ENCODE data around the gene MYO18B.

GRCh38 chr22:25774575-25775026, 32.6 kb downstream of the MYO18B start:
- TF ChIP-seq CTCF (IDR thresholded peaks at IDR 0.05; ENCODE audit: low read depth, low read length) (peak; percentile 39), EZH2phosphoT487 (IDR thresholded peaks at IDR 0.05; ENCODE audit: low read depth) (no peak)
